BJ (cell line): ENCODE data around the gene PTPRC. TPM values are rescaled to one million over a fixed set of nuclear protein-coding genes. Genes with fewer than 3 reads are reported as not detected.

ENCODE experiments used
- CTCF ChIA-PET: fragments of 350-600 bp; formaldehyde crosslinking; extraction: SDS; loops from one replicate; lab custom pipeline; 2021; ENCODE audit warnings: antibody characterized with exemption, inconsistent platforms; lab: Yijun Ruan, JAX
- POLR2A ChIA-PET: fragments of 300-600 bp; sonication (Branson Sonifier 250); formaldehyde crosslinking; extraction: SDS; loops from one replicate; lab custom pipeline; 2021; ENCODE audit warnings: antibody characterized with exemption; lab: Charles Lee
- DNase-seq: peaks from one replicate; pipeline ENCODE4 v3.0.0-alpha.2; 2011; ENCODE audit warnings: low read depth
- H3K27me3 ChIP-seq: 2 replicates; pipeline ENCODE4 v1.6.0; 2011; ENCODE audit warnings: low read length; ENCODE audit not compliant: control insufficient read depth, insufficient read depth
- H3K36me3 ChIP-seq: 2 replicates; pipeline ENCODE4 v1.5.1; 2011; ENCODE audit warnings: low read length; ENCODE audit not compliant: control insufficient read depth, insufficient read depth
- H3K4me3 ChIP-seq: 2 replicates; pipeline ENCODE4 v1.5.1; 2011; ENCODE audit warnings: low read depth, mild to moderate bottlenecking, control low read depth, low read length
- CTCF ChIP-seq: IDR thresholded peaks from 2 replicates; pipeline ENCODE4 v1.5.1; 2011; ENCODE audit warnings: low read depth, mild to moderate bottlenecking, control low read depth, inconsistent platforms, low read length, moderate library complexity; ENCODE audit not compliant: insufficient read depth
- polyA plus RNA-seq: library from polyadenylated mRNA; depleted of rRNA; stranded (reverse); fragments of >200 nt; gene quantifications from 2 replicates; pipeline ENCODE4 v1.2.3, GENCODE V29; 2011

The PTPRC gene
- polyA plus RNA-seq, 1 experiment, result 0.22 TPM

GRCh38 chr1:198669771-198670170, 30.9 kb downstream of the PTPRC start:
- Histone ChIP-seq H3K4me3 (no peak overlapping the region), H3K27me3 (no peaks in the 10 kb centered on the region), H3K36me3 (no peaks in the 10 kb centered on the region)
- ChIA-PET POLR2A (interaction anchor here (0.6 kb wide), 1 partner anchor 171 kb away, joined by 3 read pairs; no protein-coding TSS in a partner anchor), CTCF (no interaction called here)
- TF ChIP-seq CTCF, result no peak
- no peak for DNase-seq

GRCh38 chr1:198671136-198671535, 32.3 kb downstream of the PTPRC start:
- H3K4me3 ChIP-seq, result no peak overlapping the region
- H3K36me3 ChIP-seq, result no peaks in the 10 kb centered on the region
- no peak for TF ChIP-seq CTCF
- H3K27me3 ChIP-seq, result no peaks in the 10 kb centered on the region
- CTCF ChIA-PET, result interaction anchor here (1.1 to 1.7 kb wide), 3 partner anchors 8 to 178 kb away, joined by 3 to 6 read pairs (median 3); no protein-coding TSS in a partner anchor
- POLR2A ChIA-PET, result interaction anchor here (0.6 to 1.4 kb wide), 3 partner anchors 173 to 554 kb away, joined by 3 to 12 read pairs (median 3); no protein-coding TSS in a partner anchor
- DNase-seq, result no peak

DNA sequence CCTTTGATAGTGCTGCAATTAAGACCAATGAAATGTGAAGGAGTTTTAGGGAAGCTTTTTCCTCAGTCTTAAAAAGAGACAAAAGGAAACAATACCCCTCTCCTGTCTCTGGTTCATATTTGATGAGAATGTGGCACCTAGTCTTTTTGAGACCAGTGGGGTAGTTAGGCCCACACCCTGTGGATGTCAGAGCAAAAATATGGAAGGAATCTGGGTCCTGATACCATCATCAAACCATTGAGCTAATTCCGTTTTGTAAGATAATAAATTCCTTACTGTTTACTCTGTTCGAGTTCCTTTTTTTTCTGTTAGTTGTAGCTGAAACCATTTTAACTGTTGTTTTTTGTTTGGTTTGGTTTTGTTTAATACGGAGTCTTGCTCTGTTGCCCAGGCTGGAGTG, 33.3 kb downstream of the PTPRC start:
- Histone ChIP-seq H3K36me3 (no peaks in the 10 kb centered on the region), H3K4me3 (no peak overlapping the region), H3K27me3 (no peaks in the 10 kb centered on the region)
- ChIA-PET CTCF (interaction anchor here (1.1 to 1.7 kb wide), 3 partner anchors 9 to 179 kb away, joined by 3 to 6 read pairs (median 3); no protein-coding TSS in a partner anchor), POLR2A (interaction anchor here (0.5 to 1.4 kb wide), 11 partner anchors 10 to 1679 kb away, joined by 3 to 12 read pairs (median 3); no protein-coding TSS in a partner anchor)
- TF ChIP-seq CTCF, result no peak
- DNase-seq, result peak; percentile 88

DNA sequence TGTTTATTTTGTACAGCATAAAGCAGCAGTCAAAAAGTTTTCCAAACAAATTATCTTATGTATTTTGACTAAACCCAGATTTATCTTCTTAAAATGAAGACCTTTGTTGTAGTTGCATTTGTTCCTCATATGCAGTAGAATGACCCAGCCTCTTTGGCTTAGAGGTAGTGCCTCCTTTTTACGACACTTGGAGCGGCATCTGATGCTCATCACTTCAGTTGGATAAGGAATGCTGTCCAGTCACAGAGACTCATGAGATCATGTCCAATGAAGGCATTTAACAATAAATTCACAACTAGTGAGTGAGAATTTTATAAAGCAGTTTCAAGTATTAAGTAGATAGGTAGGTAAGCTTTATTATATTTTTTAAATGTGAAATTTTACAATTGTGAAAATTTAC, 35.2 kb downstream of the PTPRC start:
- DNase-seq, result no peak
- ChIA-PET CTCF (interaction anchor here (0.7 to 1.0 kb wide), 2 partner anchors 8 to 188 kb away, joined by 3 read pairs; no protein-coding TSS in a partner anchor), POLR2A (interaction anchor here (0.6 kb wide), 1 partner anchor 561 kb away, joined by 3 read pairs; no protein-coding TSS in a partner anchor)
- H3K36me3 ChIP-seq, result no peaks in the 10 kb centered on the region
- no peak for TF ChIP-seq CTCF
- no peaks in the 10 kb centered on the region for H3K27me3 ChIP-seq
- no peak overlapping the region for H3K4me3 ChIP-seq

GRCh38 chr1:198676253-198676652, 37.4 kb downstream of the PTPRC start:
- CTCF ChIA-PET, result interaction anchor here (1.3 kb wide), 1 partner anchor 9 kb away, joined by 3 read pairs; no protein-coding TSS in a partner anchor
- H3K27me3 ChIP-seq, result no peaks in the 10 kb centered on the region
- no peak for DNase-seq

More at GRCh38 chr1:198676253-198676652, 37.4 kb downstream of the PTPRC start:
- POLR2A ChIA-PET, result no interaction called here
- TF ChIP-seq CTCF, result no peak
- H3K36me3 ChIP-seq, result no peaks in the 10 kb centered on the region
- H3K4me3 ChIP-seq, result no peak overlapping the region
